OCI-LY7 (cell line): ENCODE data around the gene LCE1C. TPM values are rescaled to one million over a fixed set of nuclear protein-coding genes. Genes with fewer than 3 reads are reported as not detected.

Experiments used
- BruUV-seq: library from RNA; stranded (reverse); fragments of 400-500 nt; replicated peaks from 2 replicates; lab custom pipeline; 2021; lab: Mats Ljungman, UMichigan
- CTCF ChIA-PET: fragments of 300-600 bp; sonication (Branson Sonifier 250); formaldehyde crosslinking; loops from one replicate; lab custom pipeline; 2022; ENCODE audit warnings: antibody characterized with exemption; ENCODE audit not compliant: unreplicated experiment; lab: Charles Lee
- POLR2A ChIA-PET: fragments of 300-600 bp; sonication (Branson Sonifier 250); formaldehyde crosslinking; loops from one replicate; lab custom pipeline; 2022; ENCODE audit warnings: antibody characterized with exemption; lab: Charles Lee
- DNase-seq: peaks from one replicate; pipeline ENCODE4 v3.0.0-alpha.2; 2015; ENCODE audit warnings: low spot score
- H2AFZ ChIP-seq: fragments of 200-600 bp; sonication (generic), shearing (Covaris generic); 2 replicates; pipeline ENCODE4 v1.6.1; 2014; ENCODE audit warnings: mild to moderate bottlenecking, antibody characterized with exemption, low read length, moderate library complexity
- H3K27ac ChIP-seq: fragments of 200-600 bp; sonication (generic); 2 replicates; pipeline ENCODE4 v1.5.1; 2014; ENCODE audit warnings: mixed run types, low read depth, mild to moderate bottlenecking, moderate library complexity, low read length, inconsistent platforms; ENCODE audit not compliant: poor library complexity, severe bottlenecking
- H3K36me3 ChIP-seq: fragments of 200-600 bp; sonication (generic); 2 replicates; pipeline ENCODE4 v1.6.1; 2014; ENCODE audit warnings: mild to moderate bottlenecking, antibody characterized with exemption, low read length, moderate library complexity, mixed read lengths; ENCODE audit not compliant: insufficient read depth
- H3K4me1 ChIP-seq: fragments of 200-600 bp; sonication (generic); 2 replicates; pipeline ENCODE4 v1.5.1; 2014; ENCODE audit warnings: mild to moderate bottlenecking, low read length; ENCODE audit not compliant: insufficient read depth, poor library complexity, severe bottlenecking
- H3K4me2 ChIP-seq: fragments of 200-600 bp; sonication (generic); 2 replicates; pipeline ENCODE4 v1.6.1; 2014; ENCODE audit warnings: mild to moderate bottlenecking, low read length
- H3K4me3 ChIP-seq: fragments of 200-600 bp; sonication (generic); 2 replicates; pipeline ENCODE4 v1.5.1; 2014; ENCODE audit warnings: mild to moderate bottlenecking, low read depth, low read length; ENCODE audit not compliant: poor library complexity, severe bottlenecking
- H3K79me2 ChIP-seq: fragments of 200-600 bp; sonication (generic); 2 replicates; pipeline ENCODE4 v1.6.1; 2016; ENCODE audit warnings: low read depth, mild to moderate bottlenecking, low read length, moderate library complexity, mixed read lengths; ENCODE audit not compliant: insufficient read depth
- H3K9me2 ChIP-seq: fragments of 200-600 bp; sonication (generic); 2 replicates; pipeline ENCODE4 v1.6.1; 2016; ENCODE audit warnings: mild to moderate bottlenecking, low read length, mixed read lengths; ENCODE audit not compliant: insufficient read depth
- H3K9me3 ChIP-seq: fragments of 200-600 bp; sonication (generic); 2 replicates; pipeline ENCODE4 v1.6.1; 2014; ENCODE audit warnings: mild to moderate bottlenecking, mixed run types, low read length, mixed read lengths
- H4K20me1 ChIP-seq: fragments of 200-600 bp; sonication (generic); 2 replicates; pipeline ENCODE4 v1.6.1; 2014; ENCODE audit warnings: mild to moderate bottlenecking, antibody characterized with exemption, low read length, moderate library complexity, mixed read lengths; ENCODE audit not compliant: insufficient read depth
- EZH2phosphoT487 ChIP-seq: fragments of 200-600 bp; sonication (generic); IDR thresholded peaks from 2 replicates; pipeline ENCODE4 v1.6.1; 2018; ENCODE audit warnings: low read depth, borderline replicate concordance, mild to moderate bottlenecking, mixed run types, antibody characterized with exemption, low read length, moderate library complexity, mixed read lengths
- intact Hi-C: fragments of 100-400 bp; cut with micrococcal nuclease; formaldehyde crosslinking; loops from one replicate; pipeline ENCODE4 v1.10.0; 2022; ENCODE audit not compliant: unreplicated experiment
- total RNA-seq, 2 experiments: library from RNA; depleted of rRNA in 1 of 2; stranded (reverse); fragments of >200 nt in 1 of 2; shearing (Covaris generic) in 1 of 2; gene quantifications; 2 replicates each; pipeline ENCODE4 v1.2.3, GENCODE V29; 2014 to 2022
- TF ChIP-seq, protein P1 (sequence below): fragments of 200-600 bp; sonication (generic); conservative IDR thresholded peaks from 2 replicates; pipeline ENCODE4 v1.5.1; 2014; ENCODE audit warnings: mild to moderate bottlenecking, antibody characterized with exemption, low read length, moderate library complexity, mixed read lengths

Gene LCE1C
- total RNA-seq, 2 experiments from 2014 or later, result not detected

DNA sequence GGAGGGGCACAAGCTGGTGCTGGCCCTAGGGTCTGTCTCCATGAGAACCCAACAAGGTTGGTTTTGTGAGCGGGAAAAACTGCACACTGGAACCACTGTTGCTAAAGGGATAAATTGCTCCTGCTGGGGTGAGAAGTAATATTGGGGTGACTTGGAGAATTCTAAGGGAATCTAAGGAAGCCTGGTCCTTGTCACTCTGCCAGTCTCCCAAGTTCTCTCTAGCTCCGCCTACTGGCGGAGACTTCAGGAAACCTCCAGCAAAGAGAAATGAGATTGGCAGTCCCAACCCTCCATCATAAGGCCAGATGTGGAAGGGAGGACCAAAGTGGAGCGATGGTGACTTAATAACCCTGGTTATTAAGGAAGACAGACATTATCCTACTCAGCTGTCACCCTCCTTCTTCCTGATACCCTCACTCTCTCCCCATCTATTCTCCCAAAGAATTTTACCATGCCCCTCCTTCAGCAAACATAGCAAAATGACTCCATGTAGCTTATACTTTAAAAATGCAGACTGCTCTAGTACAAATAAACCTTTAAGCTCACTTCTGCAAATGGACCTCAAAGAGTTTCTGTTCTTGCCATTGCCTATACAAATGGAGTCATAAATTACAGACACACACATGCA, 28.8 kb downstream of the LCE1C start:
- intact Hi-C loops, result no loop called here
- H3K27ac ChIP-seq, result no peak overlapping the region
- H3K9me3 ChIP-seq, result no peaks in the 10 kb centered on the region
- TF ChIP-seq, protein P1, sequence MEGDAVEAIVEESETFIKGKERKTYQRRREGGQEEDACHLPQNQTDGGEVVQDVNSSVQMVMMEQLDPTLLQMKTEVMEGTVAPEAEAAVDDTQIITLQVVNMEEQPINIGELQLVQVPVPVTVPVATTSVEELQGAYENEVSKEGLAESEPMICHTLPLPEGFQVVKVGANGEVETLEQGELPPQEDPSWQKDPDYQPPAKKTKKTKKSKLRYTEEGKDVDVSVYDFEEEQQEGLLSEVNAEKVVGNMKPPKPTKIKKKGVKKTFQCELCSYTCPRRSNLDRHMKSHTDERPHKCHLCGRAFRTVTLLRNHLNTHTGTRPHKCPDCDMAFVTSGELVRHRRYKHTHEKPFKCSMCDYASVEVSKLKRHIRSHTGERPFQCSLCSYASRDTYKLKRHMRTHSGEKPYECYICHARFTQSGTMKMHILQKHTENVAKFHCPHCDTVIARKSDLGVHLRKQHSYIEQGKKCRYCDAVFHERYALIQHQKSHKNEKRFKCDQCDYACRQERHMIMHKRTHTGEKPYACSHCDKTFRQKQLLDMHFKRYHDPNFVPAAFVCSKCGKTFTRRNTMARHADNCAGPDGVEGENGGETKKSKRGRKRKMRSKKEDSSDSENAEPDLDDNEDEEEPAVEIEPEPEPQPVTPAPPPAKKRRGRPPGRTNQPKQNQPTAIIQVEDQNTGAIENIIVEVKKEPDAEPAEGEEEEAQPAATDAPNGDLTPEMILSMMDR, result peak; percentile 55
- TF ChIP-seq EZH2phosphoT487, result no peak
- H3K9me2 ChIP-seq, result no peaks in the 10 kb centered on the region
- H4K20me1 ChIP-seq, result no peaks in the 10 kb centered on the region
- ChIA-PET POLR2A (no interaction called here), CTCF (no interaction called here)
- no peaks in the 10 kb centered on the region for H3K4me1 ChIP-seq
- BruUV-seq, result no TSS peak
- DNase-seq, result peak; percentile 4
- H3K79me2 ChIP-seq, result no peaks in the 10 kb centered on the region
- H3K36me3 ChIP-seq, result no peaks in the 10 kb centered on the region
- no peak overlapping the region for H3K4me3 ChIP-seq
- no peak overlapping the region for H3K4me2 ChIP-seq
- H2AFZ ChIP-seq, result no peak overlapping the region

DNA sequence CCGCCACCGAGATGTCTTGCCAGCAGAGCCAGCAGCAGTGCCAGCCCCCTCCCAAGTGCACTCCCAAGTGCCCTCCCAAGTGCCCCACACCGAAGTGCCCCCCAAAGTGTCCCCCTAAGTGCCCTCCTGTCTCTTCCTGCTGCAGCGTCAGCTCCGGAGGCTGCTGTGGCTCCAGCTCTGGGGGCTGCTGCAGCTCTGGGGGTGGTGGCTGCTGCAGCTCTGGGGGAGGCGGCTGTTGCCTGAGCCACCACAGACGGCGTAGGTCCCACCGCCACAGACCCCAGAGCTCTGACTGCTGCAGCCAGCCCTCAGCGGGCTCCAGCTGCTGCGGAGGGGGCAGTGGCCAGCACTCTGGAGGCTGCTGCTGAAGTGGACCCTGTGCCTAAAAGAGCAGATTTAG, 30.1 kb downstream of the LCE1C start:
- H3K9me3 ChIP-seq, result no peaks in the 10 kb centered on the region
- H3K4me2 ChIP-seq, result no peak overlapping the region
- no peak overlapping the region for H3K4me3 ChIP-seq
- no peak overlapping the region for H3K27ac ChIP-seq
- no peaks in the 10 kb centered on the region for H3K4me1 ChIP-seq
- no peaks in the 10 kb centered on the region for H3K36me3 ChIP-seq
- POLR2A ChIA-PET, result no interaction called here
- CTCF ChIA-PET, result no interaction called here
- no TSS peak for BruUV-seq
- H4K20me1 ChIP-seq, result no peaks in the 10 kb centered on the region
- no peak overlapping the region for H2AFZ ChIP-seq
- TF ChIP-seq EZH2phosphoT487, result no peak
- TF ChIP-seq, protein P1, result no peak
- H3K79me2 ChIP-seq, result no peaks in the 10 kb centered on the region
- DNase-seq, result no peak
- no peaks in the 10 kb centered on the region for H3K9me2 ChIP-seq
- intact Hi-C loops, result no loop called here

DNA sequence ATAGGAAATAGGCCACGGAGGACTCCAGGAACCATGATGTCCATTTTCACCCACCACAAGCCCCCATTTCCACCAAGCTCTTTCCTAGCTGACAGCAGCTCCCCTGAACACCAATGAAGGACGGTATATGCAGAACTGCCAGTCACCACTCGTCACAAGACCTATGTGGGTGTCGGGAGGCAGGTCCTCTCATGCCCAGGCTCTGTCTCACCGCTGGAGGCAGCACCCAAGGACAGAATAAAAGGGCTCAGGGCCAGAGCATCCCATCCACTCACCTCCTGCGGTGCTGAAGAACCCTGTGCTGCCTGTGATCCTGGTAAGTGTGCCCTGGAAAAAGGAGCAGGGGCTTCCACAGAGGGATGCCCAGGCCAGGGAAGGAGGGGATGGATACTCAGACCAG, 31.6 kb downstream of the LCE1C start, which contains the start of gene LCE1F:
Gene LCE1F, plus strand, starts transcription at position 266 of the 400 bp plus-strand sequence. CDS start 1,232 bp downstream, outside the sequence.
- no peaks in the 10 kb centered on the region for H3K9me2 ChIP-seq
- no peak within 1 kb of the TSS for H3K27ac ChIP-seq
- no peak within 1 kb of the TSS for H3K4me3 ChIP-seq
- no TSS peak for BruUV-seq
- ChIA-PET POLR2A (no interaction called here), CTCF (no interaction called here)
- H4K20me1 ChIP-seq, result no peaks in the 10 kb centered on the region
- no peak for TF ChIP-seq EZH2phosphoT487
- TF ChIP-seq, protein P1, result no peak
- no peak within 1 kb of the TSS for H2AFZ ChIP-seq
- no peaks in the 10 kb centered on the region for H3K9me3 ChIP-seq
- no peaks in the 10 kb centered on the region for H3K36me3 ChIP-seq
- H3K4me2 ChIP-seq, result no peak within 1 kb of the TSS
- no peaks in the 10 kb centered on the region for H3K4me1 ChIP-seq
- DNase-seq, result no peak
- no peaks in the 10 kb centered on the region for H3K79me2 ChIP-seq
- intact Hi-C loops, result no loop called here
